BE2C (cell line): ENCODE results near the gene NDUFA8.

ENCODE experiments used
- DNase-seq: peaks from one replicate; pipeline ENCODE4 v3.0.0-alpha.2; 2020
- H3K27me3 ChIP-seq: fragments of 250-450 bp; sonication (Bioruptor Pico); 2 replicates; pipeline ENCODE4 v1.5.1; 2020; ENCODE audit warnings: mild to moderate bottlenecking
- H3K36me3 ChIP-seq: fragments of 250-450 bp; sonication (Bioruptor Pico); 2 replicates; pipeline ENCODE4 v1.5.1; 2020; ENCODE audit warnings: mild to moderate bottlenecking
- H3K4me1 ChIP-seq: fragments of 250-450 bp; sonication (Bioruptor Pico); 2 replicates; pipeline ENCODE4 v1.5.1; 2020
- H3K4me3 ChIP-seq: 2 replicates; pipeline ENCODE4 v1.5.1; 2011; ENCODE audit warnings: low read depth, low read length
- H3K9me3 ChIP-seq: fragments of 250-450 bp; sonication (Bioruptor Pico); 2 replicates; pipeline ENCODE4 v1.5.1; 2020
- CTCF ChIP-seq: IDR thresholded peaks from 2 replicates; pipeline ENCODE4 v1.5.1; 2012; ENCODE audit warnings: mild to moderate bottlenecking, low read depth, low read length

Gene NDUFA8

GRCh38 chr9:122116040-122116439 is 43.5 kb downstream of the NDUFA8 start:
- Histone ChIP-seq H3K4me3 (no peak overlapping the region), H3K27me3 (no peaks in the 10 kb centered on the region), H3K4me1 (no peaks in the 10 kb centered on the region; the same call in 1 of the 2 replicates), H3K9me3 (no peaks in the 10 kb centered on the region), H3K36me3 (no peaks in the 10 kb centered on the region)
- DNase-seq, result no peak
- no peak for TF ChIP-seq CTCF

GRCh38 chr9:122115176-122116035 is 44.2 kb downstream of the NDUFA8 start:
- Histone ChIP-seq H3K9me3 (no peaks in the 10 kb centered on the region), H3K36me3 (no peaks in the 10 kb centered on the region), H3K4me3 (no peak overlapping the region), H3K4me1 (no peaks in the 10 kb centered on the region; the same call in 1 of the 2 replicates), H3K27me3 (no peaks in the 10 kb centered on the region)
- no peak for TF ChIP-seq CTCF
- DNase-seq, result no peak

- no peak for TF ChIP-seq CTCF
- no peaks in the 10 kb centered on the region for H3K36me3 ChIP-seq
- DNase-seq, result no peak
- no peaks in the 10 kb centered on the region; the same call in 1 of the 2 replicates for H3K4me1 ChIP-seq
- no peak overlapping the region for H3K4me3 ChIP-seq
- no peaks in the 10 kb centered on the region for H3K27me3 ChIP-seq
- no peaks in the 10 kb centered on the region for H3K9me3 ChIP-seq
These were observed 46.0 kb downstream of the NDUFA8 start for GRCh38 chr9:122113574-122113973.

- Histone ChIP-seq H3K27me3 (no peaks in the 10 kb centered on the region), H3K36me3 (no peaks in the 10 kb centered on the region), H3K4me3 (no peak overlapping the region), H3K4me1 (no peaks in the 10 kb centered on the region; the same call in 1 of the 2 replicates), H3K9me3 (no peaks in the 10 kb centered on the region)
- DNase-seq, result no peak
- TF ChIP-seq CTCF, result no peak
These were observed 47.3 kb downstream of the NDUFA8 start for GRCh38 chr9:122112238-122112637.

- no peak for DNase-seq
- Histone ChIP-seq H3K4me3 (no peak overlapping the region), H3K36me3 (no peaks in the 10 kb centered on the region), H3K9me3 (no peaks in the 10 kb centered on the region), H3K4me1 (no peaks in the 10 kb centered on the region; the same call in 1 of the 2 replicates), H3K27me3 (no peaks in the 10 kb centered on the region)
- no peak for TF ChIP-seq CTCF
These were observed 48.0 kb downstream of the NDUFA8 start for GRCh38 chr9:122111413-122112085.
